Lower leg skin (tissue), 4 donors: ENCODE data around the gene DIRAS3. TPM values are rescaled to one million over a fixed set of nuclear protein-coding genes. Genes with fewer than 3 reads are reported as not detected.

Source experiments
- DNase-seq, 2 donors: peaks; one replicate each; pipeline ENCODE4 v3.0.0-alpha.2; 2019; ENCODE audit warnings: low spot score in 2 of 2
- H3K4me3 ChIP-seq: fragments of 200-600 bp; sonication (generic); 2 replicates; pipeline ENCODE4 v1.5.1; 2017; ENCODE audit warnings: mild to moderate bottlenecking, low read depth; ENCODE audit not compliant: poor library complexity, severe bottlenecking
- POLR2A ChIP-seq, 2 donors: fragments of 450-650 bp; IDR thresholded peaks; one replicate each; pipeline ENCODE4 v1.6.1; 2016 to 2017; ENCODE audit warnings: antibody characterized with exemption in 2 of 2, mild to moderate bottlenecking in 1 of 2, moderate library complexity in 1 of 2
- WGBS, 2 donors: methylation state at CpG; one replicate each; pipeline ENCODE4 v1.1.5; 2018; 5-methylcytosine and 5-hydroxymethylcytosine counted together
- intact Hi-C: fragments of 100-400 bp; cut with DNase I; formaldehyde crosslinking; loops from one replicate; pipeline ENCODE4 v1.15.0; 2023; ENCODE audit warnings: low total_unique reads
- total RNA-seq, 4 donors: library from RNA; depleted of rRNA; stranded (reverse); fragments of >200 nt; gene quantifications; one replicate each; pipeline ENCODE4 v1.1.0, GENCODE V29; 2016
- TF ChIP-seq, protein P1 (sequence below), 3 donors: fragments of 450-650 bp; IDR thresholded peaks; one replicate each; pipeline ENCODE4 v1.5.1; 2016; ENCODE audit warnings: antibody characterized with exemption in 3 of 3, mild to moderate bottlenecking in 3 of 3, moderate library complexity in 2 of 3

DIRAS3 gene, protein sequence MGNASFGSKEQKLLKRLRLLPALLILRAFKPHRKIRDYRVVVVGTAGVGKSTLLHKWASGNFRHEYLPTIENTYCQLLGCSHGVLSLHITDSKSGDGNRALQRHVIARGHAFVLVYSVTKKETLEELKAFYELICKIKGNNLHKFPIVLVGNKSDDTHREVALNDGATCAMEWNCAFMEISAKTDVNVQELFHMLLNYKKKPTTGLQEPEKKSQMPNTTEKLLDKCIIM
- total RNA-seq = 1 to 10 TPM in 2 of 4 donors, under 1 TPM in 1, not detected in 1; 0.55 to 2.9 (median 1.7) TPM

- intact Hi-C loops = no loop called here
- DNase-seq = no peak
- WGBS, 2 donors = 60 to 62% methylated on average over 45 of the region's 45 CpGs
Observed at GRCh38 chr1:68049941-68050878, at the start of gene DIRAS3. TSS of gene DIRAS3 (minus strand) at chr1:68050627. CDS start at chr1:68047297, 3,330 bp downstream.

DNA sequence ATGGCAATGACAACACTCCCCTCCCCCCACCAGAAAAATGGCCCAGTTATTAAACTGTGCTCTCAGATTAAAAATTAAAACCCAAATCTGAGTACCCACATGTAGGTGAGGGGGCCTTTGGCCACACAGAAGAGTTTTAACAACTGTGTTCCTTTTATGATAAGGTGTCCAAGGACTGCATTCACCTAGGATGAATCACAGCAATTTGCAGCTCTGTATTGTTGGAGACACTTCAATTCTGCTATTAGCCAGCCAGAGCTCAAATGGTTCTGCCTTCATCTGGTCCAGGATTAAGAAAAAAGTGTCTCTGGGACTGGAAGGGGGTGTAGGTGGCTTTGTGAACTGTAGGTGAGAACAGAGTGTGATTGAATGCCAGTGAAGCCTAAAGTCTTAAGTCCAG, 43.3 kb upstream of the DIRAS3 start:
- H3K4me3 ChIP-seq = no peak overlapping the region
- no peak for DNase-seq
- intact Hi-C loops = no loop called here
- TF ChIP-seq POLR2A (IDR thresholded peaks at IDR 0.05) = no peak
- TF ChIP-seq, protein P1, sequence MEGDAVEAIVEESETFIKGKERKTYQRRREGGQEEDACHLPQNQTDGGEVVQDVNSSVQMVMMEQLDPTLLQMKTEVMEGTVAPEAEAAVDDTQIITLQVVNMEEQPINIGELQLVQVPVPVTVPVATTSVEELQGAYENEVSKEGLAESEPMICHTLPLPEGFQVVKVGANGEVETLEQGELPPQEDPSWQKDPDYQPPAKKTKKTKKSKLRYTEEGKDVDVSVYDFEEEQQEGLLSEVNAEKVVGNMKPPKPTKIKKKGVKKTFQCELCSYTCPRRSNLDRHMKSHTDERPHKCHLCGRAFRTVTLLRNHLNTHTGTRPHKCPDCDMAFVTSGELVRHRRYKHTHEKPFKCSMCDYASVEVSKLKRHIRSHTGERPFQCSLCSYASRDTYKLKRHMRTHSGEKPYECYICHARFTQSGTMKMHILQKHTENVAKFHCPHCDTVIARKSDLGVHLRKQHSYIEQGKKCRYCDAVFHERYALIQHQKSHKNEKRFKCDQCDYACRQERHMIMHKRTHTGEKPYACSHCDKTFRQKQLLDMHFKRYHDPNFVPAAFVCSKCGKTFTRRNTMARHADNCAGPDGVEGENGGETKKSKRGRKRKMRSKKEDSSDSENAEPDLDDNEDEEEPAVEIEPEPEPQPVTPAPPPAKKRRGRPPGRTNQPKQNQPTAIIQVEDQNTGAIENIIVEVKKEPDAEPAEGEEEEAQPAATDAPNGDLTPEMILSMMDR (IDR thresholded peaks at IDR 0.05) = no peak

More at GRCh38 chr1:68049941-68050878, at the start of gene DIRAS3:
- H3K4me3 ChIP-seq = peak within 1 kb of the TSS; percentile 10
- TF ChIP-seq, protein P1 (IDR thresholded peaks at IDR 0.05) = no peak

DNA sequence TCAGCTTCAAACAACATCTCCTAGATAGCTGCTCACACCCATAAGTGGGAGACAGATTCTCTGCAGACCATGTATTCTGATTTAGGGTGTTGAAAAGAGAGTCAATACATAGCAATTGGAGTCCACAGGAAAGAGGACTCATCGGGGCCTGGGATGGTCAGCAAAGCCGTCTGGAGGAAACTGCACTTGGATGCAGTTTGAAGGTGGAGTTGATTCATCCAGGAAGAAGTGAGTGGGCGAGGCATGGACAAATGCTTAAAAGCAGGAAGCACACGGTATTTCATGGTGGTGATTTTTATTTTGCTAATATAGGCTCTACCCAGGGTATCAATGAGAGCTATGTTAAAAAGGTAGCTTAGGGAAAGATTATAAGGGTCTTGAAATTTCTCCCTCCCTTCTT, 36.8 kb upstream of the DIRAS3 start:
- TF ChIP-seq, protein P1 (IDR thresholded peaks at IDR 0.05) = no peak
- TF ChIP-seq POLR2A (IDR thresholded peaks at IDR 0.05) = no peak
- 82 to 84% methylated on average over 4 of the region's 4 CpGs for WGBS, 2 donors
- intact Hi-C loops = no loop called here
- no peak for DNase-seq
- no peak overlapping the region for H3K4me3 ChIP-seq

DNA sequence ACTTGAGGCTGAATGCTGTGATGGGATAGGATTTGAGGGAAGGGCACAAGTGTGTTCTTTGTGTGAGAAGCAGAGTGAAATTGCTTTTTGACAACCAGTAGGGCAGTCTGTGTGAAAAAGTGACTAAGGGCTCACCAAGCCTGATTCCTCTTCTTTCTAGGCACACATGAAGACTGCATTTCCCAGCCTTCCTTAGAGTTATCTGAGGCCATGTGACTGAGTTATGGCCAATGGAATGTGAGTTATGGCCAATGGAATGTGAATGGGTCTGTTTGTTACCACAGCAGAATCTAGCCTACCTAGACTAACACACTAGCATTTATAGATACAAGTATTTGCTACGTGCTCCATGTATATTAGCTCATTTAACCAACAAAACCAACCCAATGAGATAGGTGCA, 35.3 kb upstream of the DIRAS3 start:
- 84 to 92% methylated on average over 1 of the region's 1 CpG for WGBS, 2 donors
- intact Hi-C loops = no loop called here
- no peak for DNase-seq
- TF ChIP-seq POLR2A (IDR thresholded peaks at IDR 0.05) = no peak
- TF ChIP-seq, protein P1 (IDR thresholded peaks at IDR 0.05) = no peak
- H3K4me3 ChIP-seq = no peak overlapping the region

DNA sequence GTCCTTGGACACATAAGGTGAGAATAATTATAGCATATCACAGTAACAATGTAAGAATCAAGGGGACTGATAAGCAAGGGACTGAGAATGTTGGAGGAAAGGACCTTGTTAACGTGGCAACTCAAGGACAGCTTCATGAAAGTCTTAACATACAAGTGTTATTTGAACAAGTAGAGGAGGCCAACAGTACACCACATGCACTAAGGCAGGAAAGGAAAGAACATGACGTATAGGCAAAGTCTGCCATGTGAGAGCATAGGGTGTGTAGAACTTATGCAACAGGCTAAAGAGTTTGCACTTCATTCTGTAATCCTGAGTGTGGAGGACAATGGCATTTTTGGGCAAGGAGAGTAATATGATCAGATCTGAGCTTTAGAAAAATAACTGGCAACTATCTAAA, 33.3 kb upstream of the DIRAS3 start:
- no peak for DNase-seq
- TF ChIP-seq, protein P1 (IDR thresholded peaks at IDR 0.05) = no peak
- intact Hi-C loops = no loop called here
- 41 to 69% methylated on average over 2 of the region's 2 CpGs for WGBS, 2 donors
- no peak overlapping the region for H3K4me3 ChIP-seq
